K562 (cell line): ENCODE results near the gene SLC40A1.

Experiments
- BDP1 ChIP-seq: IDR thresholded peaks from 3 replicates; pipeline ENCODE4 v1.6.1; 2011; ENCODE audit not compliant: insufficient read length, insufficient read depth
- JUNB ChIP-seq: fragments of 450-650 bp; formaldehyde crosslinking; conservative IDR thresholded peaks from 2 replicates; pipeline ENCODE4 v1.4.0; 2020; ENCODE audit warnings: mild to moderate bottlenecking
- POLR2A ChIP-seq: fragments of 450-650 bp; conservative IDR thresholded peaks from 2 replicates; pipeline ENCODE4 v1.6.1; 2016
- POLR2H ChIP-seq: IDR thresholded peaks from 2 replicates; pipeline ENCODE4 v1.6.1; 2016; ENCODE audit warnings: missing genetic modification characterization, low read depth, mild to moderate bottlenecking, control low read depth, missing compliant biosample characterization, moderate library complexity
- SAFB2 ChIP-seq: fragments of 200-400 bp; formaldehyde crosslinking; IDR thresholded peaks from 2 replicates; pipeline ENCODE4 v1.6.1; 2018; ENCODE audit warnings: borderline replicate concordance, low read length, low read depth, moderate library complexity; ENCODE audit not compliant: severe bottlenecking
- ZNF318 ChIP-seq, 2 experiments: fragments of 450-650 bp; IDR thresholded peaks; 2 replicates each; pipeline ENCODE4 v1.6.1; 2016; ENCODE audit warnings: mild to moderate bottlenecking in 2 of 2, borderline replicate concordance in 1 of 2, low read depth in 1 of 2, moderate library complexity in 1 of 2
- ZNF354B ChIP-seq: fragments of 250-450 bp; sonication (Bioruptor Pico); IDR thresholded peaks from 2 replicates; pipeline ENCODE4 v1.4.0; 2020
- ZNF780A ChIP-seq: fragments of 250-450 bp; sonication (Bioruptor Pico); IDR thresholded peaks from 2 replicates; pipeline ENCODE4 v1.5.0; 2021; ENCODE audit warnings: mild to moderate bottlenecking
- TF ChIP-seq, protein P1 (sequence below): fragments of 450-650 bp; formaldehyde crosslinking; IDR thresholded peaks from 2 replicates; pipeline ENCODE4 v1.4.0; 2022; ENCODE audit warnings: mild to moderate bottlenecking, moderate library complexity

DNA sequence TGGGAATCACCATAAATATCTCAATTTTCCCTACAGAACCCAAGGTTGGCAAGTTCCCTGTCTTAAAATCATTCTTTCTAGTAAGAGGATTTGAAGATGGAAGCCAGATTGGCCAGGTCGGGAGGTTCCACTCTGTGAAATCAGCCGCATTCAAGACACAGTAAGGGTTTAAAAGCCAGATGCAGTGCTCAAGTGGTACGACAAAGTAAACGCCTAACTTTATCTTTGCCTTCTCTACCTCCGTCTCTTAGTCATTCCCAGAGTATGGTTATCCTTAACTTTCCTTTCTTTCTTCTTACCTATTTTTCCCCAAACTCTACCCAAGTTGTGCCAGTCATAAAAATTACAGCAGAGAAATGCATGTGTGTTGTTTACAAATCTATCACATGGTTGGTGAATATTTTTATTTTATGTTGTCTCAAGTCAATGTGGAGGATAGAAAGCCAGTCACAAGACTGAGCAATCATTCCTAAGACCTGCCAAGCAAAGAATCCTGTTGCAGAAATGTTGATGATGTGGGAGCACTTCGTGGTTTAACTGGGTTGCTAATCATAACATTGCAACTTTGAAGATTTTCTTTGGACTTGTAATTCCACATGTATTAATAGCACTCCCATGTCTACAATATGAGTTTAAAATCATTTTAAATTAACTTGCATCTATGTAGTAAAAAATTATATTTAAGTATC is 62.6 kb downstream of the SLC40A1 start:
- no peak for TF ChIP-seq POLR2A
- TF ChIP-seq ZNF780A (CRISPR knock-in tag) = no peak
- TF ChIP-seq SAFB2 = no peak
- no peak for TF ChIP-seq ZNF318 (IDR thresholded peaks at IDR 0.05; ENCODE audit: borderline replicate concordance in 1 of 2, low read depth in 1 of 2)
- TF ChIP-seq POLR2H (tag) = no peak
- TF ChIP-seq, protein P1, sequence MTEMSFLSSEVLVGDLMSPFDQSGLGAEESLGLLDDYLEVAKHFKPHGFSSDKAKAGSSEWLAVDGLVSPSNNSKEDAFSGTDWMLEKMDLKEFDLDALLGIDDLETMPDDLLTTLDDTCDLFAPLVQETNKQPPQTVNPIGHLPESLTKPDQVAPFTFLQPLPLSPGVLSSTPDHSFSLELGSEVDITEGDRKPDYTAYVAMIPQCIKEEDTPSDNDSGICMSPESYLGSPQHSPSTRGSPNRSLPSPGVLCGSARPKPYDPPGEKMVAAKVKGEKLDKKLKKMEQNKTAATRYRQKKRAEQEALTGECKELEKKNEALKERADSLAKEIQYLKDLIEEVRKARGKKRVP = no peak
- no peak for TF ChIP-seq BDP1
- TF ChIP-seq JUNB = no peak
- no peak for TF ChIP-seq ZNF354B (CRISPR knock-in tag)
